ENCODE results near the gene GALR1. TPM values are rescaled to one million over a fixed set of nuclear protein-coding genes. Genes with fewer than 3 reads are reported as not detected.

Gene GALR1
- total RNA-seq, 1 donor from 2014 or later: not detected

DNA sequence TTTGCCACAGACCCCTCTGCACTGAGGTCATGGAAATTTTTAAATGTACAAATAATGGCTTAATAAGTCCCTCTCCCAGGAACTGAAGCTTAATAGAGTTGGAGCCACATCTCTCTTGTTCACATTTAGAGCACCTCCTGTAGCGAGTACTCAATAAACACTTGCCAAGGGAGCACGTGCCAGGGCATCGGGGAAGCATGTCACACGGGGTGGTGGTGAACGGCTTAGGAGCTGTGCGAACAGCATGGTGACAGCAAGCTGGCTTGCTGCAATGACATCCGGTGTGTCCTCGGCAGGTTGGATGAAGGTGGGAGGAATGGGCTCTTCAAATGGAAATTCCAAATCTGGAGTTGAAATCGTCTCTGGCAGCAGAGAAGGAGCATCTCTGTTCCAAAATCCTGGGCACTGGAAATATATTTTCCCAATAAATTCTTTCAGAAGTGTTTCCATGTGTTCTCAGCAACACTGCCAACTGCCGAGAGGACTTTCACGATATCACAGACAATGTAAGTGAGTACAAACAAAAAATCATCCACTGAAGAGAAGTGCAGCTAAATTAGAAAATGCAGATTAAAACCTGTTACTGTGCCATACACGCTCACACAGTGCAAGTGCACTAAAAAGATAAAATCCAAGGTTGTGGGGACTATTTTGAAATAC lies 74.1 kb downstream of the GALR1 start:
- Histone ChIP-seq H3K4me3 (no peak overlapping the region), H3K27me3 (no peaks in the 10 kb centered on the region)

More for the DNA sequence above, 74.1 kb downstream of the GALR1 start:
- DNase-seq (ENCODE audit: low spot score in 2 of 2): no peak
- H3K4me1 ChIP-seq: no peaks in the 10 kb centered on the region
- intact Hi-C loops (cut with DNase I): no loop called here
- TF ChIP-seq, protein P1, sequence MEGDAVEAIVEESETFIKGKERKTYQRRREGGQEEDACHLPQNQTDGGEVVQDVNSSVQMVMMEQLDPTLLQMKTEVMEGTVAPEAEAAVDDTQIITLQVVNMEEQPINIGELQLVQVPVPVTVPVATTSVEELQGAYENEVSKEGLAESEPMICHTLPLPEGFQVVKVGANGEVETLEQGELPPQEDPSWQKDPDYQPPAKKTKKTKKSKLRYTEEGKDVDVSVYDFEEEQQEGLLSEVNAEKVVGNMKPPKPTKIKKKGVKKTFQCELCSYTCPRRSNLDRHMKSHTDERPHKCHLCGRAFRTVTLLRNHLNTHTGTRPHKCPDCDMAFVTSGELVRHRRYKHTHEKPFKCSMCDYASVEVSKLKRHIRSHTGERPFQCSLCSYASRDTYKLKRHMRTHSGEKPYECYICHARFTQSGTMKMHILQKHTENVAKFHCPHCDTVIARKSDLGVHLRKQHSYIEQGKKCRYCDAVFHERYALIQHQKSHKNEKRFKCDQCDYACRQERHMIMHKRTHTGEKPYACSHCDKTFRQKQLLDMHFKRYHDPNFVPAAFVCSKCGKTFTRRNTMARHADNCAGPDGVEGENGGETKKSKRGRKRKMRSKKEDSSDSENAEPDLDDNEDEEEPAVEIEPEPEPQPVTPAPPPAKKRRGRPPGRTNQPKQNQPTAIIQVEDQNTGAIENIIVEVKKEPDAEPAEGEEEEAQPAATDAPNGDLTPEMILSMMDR (IDR thresholded peaks at IDR 0.05): no peak
- H3K27ac ChIP-seq: no peak overlapping the region
- no peaks in the 10 kb centered on the region for H3K9me3 ChIP-seq
- H3K36me3 ChIP-seq: no peaks in the 10 kb centered on the region

Other genes starting within 250 kb of the GALR1 start
- 8.1 TPM for gene MBP, start 117.1 kb upstream of the GALR1 start, total RNA-seq